GM18519 (cell line): ENCODE data around the gene CDX4.
"Not testable (repeated sequence)": the region's sequence is repeated elsewhere in the genome, so short reads cannot be mapped to it uniquely, and the experiment has no call there.

Experiments used
- ATAC-seq: cut with Tn5 transposase; IDR thresholded peaks from one replicate; pipeline ENCODE4 v1.9.1; 2021; ENCODE audit warnings: mild to moderate bottlenecking, moderate library complexity; ENCODE audit not compliant: unreplicated experiment, low FRiP score

The CDX4 gene, protein sequence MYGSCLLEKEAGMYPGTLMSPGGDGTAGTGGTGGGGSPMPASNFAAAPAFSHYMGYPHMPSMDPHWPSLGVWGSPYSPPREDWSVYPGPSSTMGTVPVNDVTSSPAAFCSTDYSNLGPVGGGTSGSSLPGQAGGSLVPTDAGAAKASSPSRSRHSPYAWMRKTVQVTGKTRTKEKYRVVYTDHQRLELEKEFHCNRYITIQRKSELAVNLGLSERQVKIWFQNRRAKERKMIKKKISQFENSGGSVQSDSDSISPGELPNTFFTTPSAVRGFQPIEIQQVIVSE

DNA sequence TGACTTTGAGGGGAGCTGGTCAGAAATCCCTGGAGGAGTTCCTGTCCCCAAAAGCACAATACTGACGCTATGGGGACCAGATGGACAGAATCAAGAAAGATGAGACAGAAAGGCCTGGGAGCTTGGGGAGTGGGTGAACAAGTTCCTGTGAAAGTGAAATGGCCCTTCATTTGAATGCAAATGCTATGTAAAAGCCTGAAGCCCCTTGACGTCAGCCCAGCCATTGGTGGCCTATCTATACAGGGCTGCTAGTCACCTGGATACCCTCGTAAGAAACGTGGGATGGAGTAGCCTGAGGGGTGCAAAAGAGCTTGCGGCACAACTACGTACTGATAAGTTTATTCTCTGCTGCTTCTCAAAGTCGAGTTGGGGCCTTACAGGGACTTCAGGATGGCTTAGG is at the start of gene CDX4:
Gene CDX4 (plus strand): TSS at position 223 of the 400 bp plus-strand sequence. CDS start 201 bp downstream, outside the sequence.
- ATAC-seq = no peak

DNA sequence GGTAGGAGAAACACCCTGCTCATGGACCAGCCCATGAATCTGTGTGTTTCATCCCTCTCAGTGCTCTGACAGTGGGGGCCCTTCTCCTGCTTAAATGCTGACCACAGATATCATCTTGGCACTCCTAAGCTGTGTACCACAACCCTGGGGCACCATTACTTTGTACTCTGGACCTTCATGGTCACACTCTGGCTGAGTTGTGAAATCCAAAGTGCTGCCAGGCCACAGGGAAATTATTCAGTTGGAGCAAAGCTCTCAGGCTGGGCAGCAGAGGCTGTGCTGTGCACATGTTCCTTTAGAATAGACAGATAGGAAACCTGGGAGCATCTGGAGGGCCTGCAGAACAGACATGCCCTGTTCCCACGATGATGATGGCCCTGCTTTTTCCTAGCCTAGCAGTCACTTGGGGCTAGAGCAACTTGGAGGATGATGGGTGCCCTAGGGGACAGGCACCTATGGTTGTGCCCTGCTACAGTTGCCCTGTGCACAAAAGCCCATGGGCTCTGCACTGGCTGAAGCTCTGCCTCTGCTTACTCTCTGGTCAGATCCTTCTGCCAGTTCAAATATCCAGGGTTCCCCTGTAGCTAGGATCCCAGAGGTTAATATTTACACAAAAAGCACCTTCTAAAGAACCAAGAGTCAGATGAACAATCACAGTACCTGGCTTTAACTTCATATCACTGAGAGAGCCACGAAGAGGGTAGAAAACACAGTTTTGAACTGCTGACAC is 48.5 kb upstream of the CDX4 start:
- ATAC-seq = no peak

DNA sequence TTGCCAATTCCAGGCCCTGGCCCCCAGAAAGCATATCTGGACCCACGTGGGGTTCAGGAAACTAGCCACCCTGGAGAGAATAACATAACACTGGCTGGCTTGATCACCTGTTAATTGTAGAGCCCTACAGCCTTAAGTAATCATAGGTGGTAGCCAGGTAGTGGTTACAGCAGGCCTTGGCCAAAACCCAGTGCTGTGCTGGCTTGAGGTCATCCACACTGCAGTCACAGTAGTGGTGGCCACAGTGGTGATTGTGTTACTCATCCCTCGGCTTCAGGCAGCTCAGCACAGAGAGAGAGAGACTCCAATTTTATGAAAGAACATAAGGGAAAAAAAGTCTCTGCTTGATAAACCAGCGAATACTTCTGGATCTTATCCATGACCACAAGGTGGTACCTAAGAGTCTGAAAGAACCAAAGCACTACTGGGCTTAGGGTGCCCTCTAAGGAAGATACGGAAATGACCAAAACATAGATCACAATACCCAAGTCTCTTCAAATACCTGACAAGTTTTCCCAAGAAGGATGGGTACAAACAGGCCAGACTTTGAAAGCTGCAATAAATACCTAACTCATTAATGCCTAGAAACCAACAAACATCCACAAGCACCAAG is 46.6 kb upstream of the CDX4 start:
- ATAC-seq = no peak

DNA sequence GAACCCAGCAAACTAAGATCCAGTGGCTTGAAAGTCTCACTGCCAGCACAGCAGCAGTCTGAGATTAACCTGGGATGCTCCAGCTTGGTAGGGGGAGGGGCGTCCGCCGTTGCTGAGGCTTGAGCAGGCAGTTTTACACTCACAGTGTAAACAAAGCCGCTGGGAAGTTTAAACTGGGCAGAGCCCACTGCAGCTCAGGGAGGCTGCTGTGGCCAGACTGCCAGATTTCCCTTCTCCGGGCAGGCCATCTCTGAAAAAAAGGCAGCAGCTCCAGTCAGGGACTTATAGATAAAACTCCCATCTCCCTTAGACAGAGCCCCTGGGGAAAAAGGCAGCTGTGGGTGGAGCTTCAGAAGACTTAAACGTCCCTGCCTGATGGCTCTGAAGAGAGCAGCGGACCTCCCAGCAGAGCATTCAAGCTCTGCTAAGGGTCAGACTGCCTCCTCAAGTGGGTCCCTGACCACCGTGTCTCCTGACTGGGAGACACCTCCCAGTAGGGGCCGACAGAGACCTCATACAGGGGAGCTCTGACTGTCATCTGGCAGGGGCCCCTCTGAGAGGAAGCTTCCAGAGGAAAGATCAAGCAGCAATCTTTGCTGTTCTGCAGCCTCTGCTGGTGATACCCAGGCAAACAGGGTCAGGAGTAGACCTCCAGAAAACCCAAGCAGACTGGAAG is 45.1 kb upstream of the CDX4 start:
- no peak for ATAC-seq

DNA sequence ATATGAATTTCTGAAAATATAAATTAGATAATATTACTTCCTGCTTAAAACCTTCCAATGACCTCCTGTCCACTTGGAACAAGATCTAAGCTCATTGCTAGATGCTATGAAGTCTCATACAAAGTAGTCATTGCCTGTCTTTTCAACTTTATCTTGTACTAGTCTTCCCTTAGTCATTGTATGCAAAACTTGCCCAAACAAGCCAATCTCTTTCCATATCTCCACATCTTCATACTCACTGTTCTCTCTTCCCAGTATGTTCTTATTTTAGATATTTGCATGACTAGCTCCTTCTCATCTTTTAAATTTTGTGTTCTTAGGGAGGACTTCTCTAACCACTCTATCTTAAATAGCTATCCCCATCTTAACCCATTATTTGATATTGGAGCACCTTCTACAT is 33.9 kb upstream of the CDX4 start:
- ATAC-seq = no peak

DNA sequence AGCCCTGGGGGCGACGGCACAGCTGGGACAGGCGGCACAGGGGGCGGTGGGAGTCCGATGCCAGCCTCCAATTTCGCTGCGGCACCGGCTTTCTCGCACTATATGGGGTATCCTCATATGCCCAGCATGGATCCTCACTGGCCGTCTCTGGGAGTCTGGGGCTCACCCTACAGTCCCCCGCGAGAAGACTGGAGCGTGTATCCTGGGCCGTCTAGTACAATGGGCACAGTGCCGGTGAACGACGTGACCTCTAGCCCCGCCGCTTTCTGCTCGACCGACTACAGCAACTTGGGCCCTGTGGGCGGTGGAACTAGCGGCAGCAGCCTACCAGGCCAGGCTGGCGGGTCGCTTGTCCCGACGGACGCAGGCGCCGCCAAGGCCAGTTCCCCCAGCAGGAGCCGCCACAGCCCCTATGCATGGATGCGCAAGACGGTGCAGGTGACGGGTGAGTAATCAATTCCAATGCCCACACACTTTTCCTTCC is 500 bp downstream of the CDX4 start:
- no peak for ATAC-seq

DNA sequence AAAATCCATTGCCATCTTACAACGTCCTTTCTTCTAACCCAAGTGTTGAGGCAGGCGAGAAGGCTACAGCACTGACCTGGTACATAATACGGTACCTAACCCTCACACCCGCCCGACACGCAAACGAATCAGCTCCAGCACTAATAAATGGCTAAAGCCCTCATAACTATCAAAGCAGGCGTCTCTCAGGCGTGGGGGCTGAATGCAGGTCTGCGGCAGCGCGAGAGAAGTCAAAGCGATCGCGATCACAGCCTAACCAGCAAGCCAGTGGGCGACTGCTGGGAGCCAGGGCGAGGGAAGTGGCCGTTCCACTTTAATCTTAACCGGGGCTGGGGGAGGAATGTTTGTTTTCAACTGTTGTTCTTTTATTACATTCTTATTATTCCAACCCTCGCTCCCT is 1.5 kb downstream of the CDX4 start:
- no peak for ATAC-seq

DNA sequence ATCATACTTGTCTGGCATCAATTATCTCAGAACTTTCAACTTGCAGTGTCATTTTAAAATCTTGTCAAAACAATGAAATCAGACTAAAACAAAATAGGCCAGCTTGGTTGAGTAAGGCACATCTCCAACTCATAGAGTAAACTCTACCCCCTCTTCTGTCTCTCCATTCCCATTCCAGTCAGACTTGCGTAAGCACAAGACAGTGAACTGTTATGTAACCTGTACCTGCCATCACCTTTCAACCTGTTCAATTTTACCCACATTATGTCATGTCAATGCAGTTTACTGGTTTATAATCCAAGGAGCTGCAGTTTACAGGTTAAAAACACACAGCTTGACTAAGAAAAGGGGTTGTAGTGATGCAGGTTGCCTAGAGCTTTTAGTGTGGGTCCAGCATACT is 8.3 kb downstream of the CDX4 start:
- ATAC-seq = no peak

DNA sequence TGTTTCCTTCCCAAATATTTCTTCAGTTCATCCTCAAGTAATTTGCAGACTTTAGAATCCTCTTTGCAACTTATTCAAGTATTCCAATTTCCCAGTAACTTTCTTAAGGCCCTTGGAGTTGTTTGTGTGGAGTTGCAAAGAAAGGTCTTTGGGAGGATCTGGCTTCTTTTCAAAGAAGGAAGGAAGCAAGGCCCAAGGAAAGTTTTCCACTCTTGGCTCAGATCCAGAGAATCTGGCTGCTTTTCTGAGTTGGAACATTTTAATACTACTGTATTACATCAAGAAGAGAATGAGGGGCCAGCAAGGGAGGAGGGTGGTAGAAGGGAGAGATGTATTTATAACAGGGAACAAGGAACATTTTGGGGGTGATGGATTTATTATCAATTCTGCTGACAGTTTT is 10.5 kb downstream of the CDX4 start:
- no peak for ATAC-seq

DNA sequence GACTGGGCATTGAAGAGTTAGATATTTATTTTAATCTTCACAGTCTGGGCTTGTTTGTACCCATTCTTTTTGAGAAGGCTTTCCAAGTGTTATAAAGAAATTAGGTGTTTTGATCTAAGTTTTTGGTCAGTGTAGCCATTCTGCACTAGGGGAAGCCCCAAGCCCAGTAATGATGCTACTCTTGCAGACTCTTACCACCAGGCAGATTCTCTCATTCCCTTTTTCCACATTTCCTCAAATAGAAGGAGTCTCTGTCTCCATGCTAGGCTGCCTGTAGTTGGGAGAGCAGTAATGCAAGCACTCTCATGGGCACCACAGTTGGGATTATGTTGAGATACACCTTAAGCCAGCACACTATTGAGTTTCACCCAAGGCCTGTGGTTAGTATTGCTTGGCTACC is 21.5 kb downstream of the CDX4 start:
- no peak for ATAC-seq

DNA sequence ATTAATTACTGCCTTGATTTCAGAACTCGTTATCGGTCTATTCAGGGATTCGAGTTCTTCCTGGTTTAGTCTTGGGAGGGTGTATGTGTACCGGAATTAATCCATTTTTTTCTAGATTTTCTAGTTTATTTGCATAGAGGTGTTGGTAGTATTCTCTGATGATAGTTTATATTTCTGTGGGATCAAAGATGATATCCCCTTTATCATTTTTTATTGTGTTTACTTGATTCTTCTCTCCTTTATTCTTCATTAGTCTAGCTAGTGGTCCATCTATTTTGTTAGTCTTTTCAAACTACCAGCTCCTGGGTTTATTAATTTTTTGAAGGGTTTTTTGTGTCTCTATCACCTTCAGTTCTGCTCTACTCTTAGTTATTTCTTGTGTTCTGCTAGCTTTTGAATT is 32.1 kb downstream of the CDX4 start:
- no peak for ATAC-seq

DNA sequence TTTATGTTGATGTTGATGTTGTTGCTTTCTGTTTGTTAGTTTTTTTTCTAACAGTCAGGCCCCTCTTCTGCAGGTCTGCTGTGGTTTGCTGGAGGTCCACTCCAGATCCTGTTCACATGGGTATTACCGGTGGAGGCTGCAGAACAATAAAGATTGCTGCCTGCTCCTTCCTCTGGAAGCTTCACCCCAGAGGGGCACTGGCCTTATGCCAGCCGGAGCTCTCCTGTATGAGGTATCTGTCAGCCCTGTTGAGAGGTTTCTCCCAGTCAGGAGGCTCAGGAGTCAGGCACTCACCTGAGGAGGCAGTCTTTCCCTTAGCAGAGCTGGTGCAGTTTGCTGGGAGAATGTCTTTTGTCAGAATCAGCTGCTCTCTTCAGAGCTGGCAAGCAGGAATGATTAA is 34.7 kb downstream of the CDX4 start:
- ATAC-seq = no peak

DNA sequence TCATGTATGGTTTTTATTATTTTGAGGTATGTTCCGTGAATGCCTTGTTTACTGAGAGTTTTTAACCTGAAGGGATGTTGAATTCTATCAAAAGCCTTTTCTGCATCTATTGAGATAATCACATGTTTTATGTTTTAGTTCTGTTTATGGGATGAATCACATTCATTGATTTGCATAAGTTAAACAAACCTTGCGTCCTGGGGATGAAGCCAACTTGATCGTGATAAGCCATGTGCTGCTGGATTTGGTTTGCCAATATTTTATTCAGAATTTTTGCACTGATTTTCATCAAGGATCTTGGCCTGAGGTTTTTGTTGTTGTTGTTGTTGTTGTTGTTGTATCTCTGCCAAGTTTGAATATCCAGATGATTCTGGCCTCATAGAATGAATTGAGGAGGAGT is 43.8 kb downstream of the CDX4 start:
- no peak for ATAC-seq

DNA sequence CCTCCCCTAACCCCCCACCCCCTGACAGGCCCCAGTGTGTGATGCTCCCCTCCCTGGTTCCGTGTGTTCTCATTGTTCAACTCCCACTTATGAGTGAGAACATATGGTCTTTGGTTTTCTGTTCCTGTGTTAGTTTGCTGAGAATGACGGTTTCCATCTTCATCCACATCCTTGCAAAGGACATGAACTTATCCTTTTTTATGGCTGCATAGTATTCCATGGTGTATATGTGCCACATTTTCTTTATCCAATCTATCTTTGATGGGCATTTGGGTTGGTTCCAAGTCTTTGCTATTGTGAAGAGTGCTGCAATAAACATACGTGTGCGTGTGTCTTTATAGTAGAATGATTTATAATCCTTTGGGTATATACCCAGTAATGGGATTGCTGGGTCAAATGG is 45.3 kb downstream of the CDX4 start:
- not testable (repeated sequence) for ATAC-seq
